Skeletal muscle satellite cell (primary cell): ENCODE data around the gene ARPC2.

Experiments used
- H3K27me3 ChIP-seq: 2 replicates; pipeline ENCODE4 v1.7.0; 2013; ENCODE audit warnings: low read length; ENCODE audit not compliant: control insufficient read depth, insufficient read depth
- H3K36me3 ChIP-seq: 2 replicates; pipeline ENCODE4 v1.7.0; 2013; ENCODE audit warnings: mild to moderate bottlenecking, control low read depth, low read length; ENCODE audit not compliant: insufficient read depth
- H3K4me1 ChIP-seq: 2 replicates; pipeline ENCODE4 v1.7.0; 2013; ENCODE audit warnings: low read length; ENCODE audit not compliant: control insufficient read depth, insufficient read depth
- H3K4me2 ChIP-seq: 2 replicates; pipeline ENCODE4 v1.7.0; 2013; ENCODE audit warnings: mild to moderate bottlenecking, low read length
- H3K4me3 ChIP-seq: 2 replicates; pipeline ENCODE4 v1.7.0; 2013; ENCODE audit warnings: low read length
- H3K9ac ChIP-seq: 2 replicates; pipeline ENCODE4 v1.7.0; 2013; ENCODE audit warnings: mild to moderate bottlenecking, low read depth, low read length, moderate library complexity
- H3K9me3 ChIP-seq: replicated peaks from 2 replicates; pipeline ENCODE4 v1.7.0; 2013; ENCODE audit warnings: mild to moderate bottlenecking, control low read depth, low read length

ARPC2 gene

GRCh38 chr2:218296847-218297246, 79.9 kb downstream of the ARPC2 start:
- Histone ChIP-seq H3K9ac (no peak overlapping the region), H3K4me2 (no peak overlapping the region), H3K4me3 (no peak overlapping the region), H3K4me1 (peaks cover 8% of the 10 kb centered on the region), H3K27me3 (no peaks in the 10 kb centered on the region), H3K9me3 (no peaks in the 10 kb centered on the region), H3K36me3 (no peaks in the 10 kb centered on the region)

DNA sequence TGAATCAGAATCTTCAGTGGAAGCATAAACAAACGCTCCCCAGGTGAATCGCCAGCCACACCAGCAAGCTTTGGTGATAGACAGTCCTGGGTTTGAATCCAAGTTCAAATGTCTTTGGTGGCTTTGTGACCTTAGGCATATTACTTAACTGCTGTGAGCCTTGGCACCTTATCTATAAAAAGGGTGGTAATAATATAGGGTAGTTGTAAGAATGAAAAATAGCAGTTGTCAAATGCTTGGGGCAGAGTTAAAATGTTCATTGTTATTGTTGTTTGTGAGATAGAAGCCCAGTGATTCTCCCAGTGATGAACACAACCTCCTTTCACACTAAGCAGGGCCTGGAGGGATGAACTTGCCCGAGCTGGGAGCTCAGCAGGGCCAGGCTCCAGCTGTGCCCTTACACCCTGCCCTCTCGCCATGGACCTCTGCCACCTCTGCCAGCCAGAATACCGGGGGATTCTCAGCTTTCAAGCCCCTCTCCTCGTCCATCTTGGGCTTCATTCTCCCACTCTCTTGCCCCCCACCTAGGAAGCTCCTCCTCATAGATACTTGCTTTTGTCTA, 81.4 kb downstream of the ARPC2 start:
- H3K9me3 ChIP-seq = no peaks in the 10 kb centered on the region
- no peak overlapping the region for H3K9ac ChIP-seq
- no peaks in the 10 kb centered on the region for H3K27me3 ChIP-seq
- H3K4me1 ChIP-seq = no peaks in the 10 kb centered on the region
- H3K36me3 ChIP-seq = no peaks in the 10 kb centered on the region
- H3K4me2 ChIP-seq = no peak overlapping the region
- H3K4me3 ChIP-seq = no peak overlapping the region

DNA sequence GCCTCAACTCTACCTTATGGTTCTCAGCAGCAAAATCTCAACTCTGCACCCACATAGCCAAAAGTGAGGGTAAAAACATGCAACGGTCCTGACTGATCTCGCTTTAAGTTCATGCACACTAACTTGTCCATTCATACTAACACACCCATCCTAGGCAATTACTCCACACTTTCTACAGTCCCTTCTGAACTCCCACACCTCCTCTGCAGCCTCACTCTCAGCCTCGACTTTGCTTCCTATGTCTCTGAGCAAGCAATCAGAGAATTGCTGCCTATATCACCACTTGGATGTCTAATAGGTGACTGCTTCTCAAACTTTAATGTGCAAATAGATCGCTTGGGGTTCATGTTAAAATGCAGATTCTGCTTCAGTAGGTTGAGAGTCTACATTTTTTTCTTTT, 83.2 kb downstream of the ARPC2 start:
- H3K4me1 ChIP-seq = no peaks in the 10 kb centered on the region
- no peaks in the 10 kb centered on the region for H3K27me3 ChIP-seq
- no peak overlapping the region for H3K4me2 ChIP-seq
- H3K9ac ChIP-seq = no peak overlapping the region
- H3K36me3 ChIP-seq = no peaks in the 10 kb centered on the region
- H3K9me3 ChIP-seq = no peaks in the 10 kb centered on the region
- H3K4me3 ChIP-seq = no peak overlapping the region

DNA sequence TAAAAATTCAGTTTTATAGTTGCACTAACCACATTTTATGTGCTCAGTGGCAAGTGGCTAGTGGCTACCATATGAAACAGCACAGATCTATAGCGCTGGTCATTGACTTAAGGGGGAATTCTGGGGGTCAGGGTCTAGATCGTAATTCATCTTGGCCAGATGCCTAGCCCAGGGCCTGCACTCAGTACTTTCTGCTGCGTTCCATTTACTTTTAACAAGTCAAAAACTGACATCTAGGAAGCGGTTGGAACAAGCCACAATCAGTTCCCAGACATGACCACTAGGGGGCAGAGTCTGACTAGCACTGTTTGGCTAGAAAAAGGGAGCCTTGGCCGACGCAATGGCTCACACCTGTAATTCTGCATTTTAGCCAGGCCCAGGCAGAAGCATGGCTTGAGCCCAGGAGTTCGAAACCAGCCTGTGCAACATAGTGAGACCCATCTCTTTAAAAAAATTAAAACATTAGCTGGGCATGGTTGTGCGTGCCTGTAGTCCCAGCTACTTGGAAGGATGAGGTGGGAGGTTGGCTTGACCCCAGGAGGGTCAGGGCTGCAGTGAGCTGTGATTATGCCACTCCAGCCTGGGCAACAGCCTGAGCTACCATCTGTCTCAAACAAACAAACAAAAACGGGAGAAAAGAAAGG, 84.3 kb downstream of the ARPC2 start:
- no peaks in the 10 kb centered on the region for H3K36me3 ChIP-seq
- no peaks in the 10 kb centered on the region for H3K27me3 ChIP-seq
- no peak overlapping the region for H3K4me2 ChIP-seq
- H3K4me3 ChIP-seq = no peak overlapping the region
- H3K9ac ChIP-seq = no peak overlapping the region
- H3K9me3 ChIP-seq = no peaks in the 10 kb centered on the region
- H3K4me1 ChIP-seq = no peaks in the 10 kb centered on the region
